Measurements from ENCODE around the gene PHF10.

GRCh38 chr6:169723991-169724493 is 258 bp downstream of the PHF10 start:
- TF ChIP-seq CTCF (IDR thresholded peaks at IDR 0.05) (no peak), POLR2A (IDR thresholded peaks at IDR 0.05) (peak in 1 of 2 donors; percentile 31)
